BJ (cell line): Measurements from ENCODE around the gene HTR3A. TPM values are rescaled to one million over a fixed set of nuclear protein-coding genes. Genes with fewer than 3 reads are reported as not detected.
"Not testable (repeated sequence)": the region's sequence is repeated elsewhere in the genome, so short reads cannot be mapped to it uniquely, and the experiment has no call there.

Experiments used
- CTCF ChIA-PET: fragments of 350-600 bp; formaldehyde crosslinking; extraction: SDS; loops from one replicate; lab custom pipeline; 2021; ENCODE audit warnings: antibody characterized with exemption, inconsistent platforms; lab: Yijun Ruan, JAX
- POLR2A ChIA-PET: fragments of 300-600 bp; sonication (Branson Sonifier 250); formaldehyde crosslinking; extraction: SDS; loops from one replicate; lab custom pipeline; 2021; ENCODE audit warnings: antibody characterized with exemption; lab: Charles Lee
- DNase-seq: peaks from one replicate; pipeline ENCODE4 v3.0.0-alpha.2; 2011; ENCODE audit warnings: low read depth
- H3K27me3 ChIP-seq: 2 replicates; pipeline ENCODE4 v1.6.0; 2011; ENCODE audit warnings: low read length; ENCODE audit not compliant: control insufficient read depth, insufficient read depth
- H3K36me3 ChIP-seq: 2 replicates; pipeline ENCODE4 v1.5.1; 2011; ENCODE audit warnings: low read length; ENCODE audit not compliant: control insufficient read depth, insufficient read depth
- H3K4me3 ChIP-seq: 2 replicates; pipeline ENCODE4 v1.5.1; 2011; ENCODE audit warnings: low read depth, mild to moderate bottlenecking, control low read depth, low read length
- CTCF ChIP-seq: IDR thresholded peaks from 2 replicates; pipeline ENCODE4 v1.5.1; 2011; ENCODE audit warnings: low read depth, mild to moderate bottlenecking, control low read depth, inconsistent platforms, low read length, moderate library complexity; ENCODE audit not compliant: insufficient read depth
- polyA plus RNA-seq: library from polyadenylated mRNA; depleted of rRNA; stranded (reverse); fragments of >200 nt; gene quantifications from 2 replicates; pipeline ENCODE4 v1.2.3, GENCODE V29; 2011

Gene HTR3A
- polyA plus RNA-seq, 1 experiment = not detected

- no peak for DNase-seq
- ChIA-PET CTCF (interaction anchor here (0.6 kb wide), 1 partner anchor 405 kb away, joined by 3 read pairs; no protein-coding TSS in a partner anchor), POLR2A (no interaction called here)
- H3K4me3 ChIP-seq = no peak overlapping the region
- H3K36me3 ChIP-seq = no peaks in the 10 kb centered on the region
- no peaks in the 10 kb centered on the region for H3K27me3 ChIP-seq
- no peak for TF ChIP-seq CTCF
Observed at GRCh38 chr11:113934761-113935160, 40.1 kb upstream of the HTR3A start.

DNA sequence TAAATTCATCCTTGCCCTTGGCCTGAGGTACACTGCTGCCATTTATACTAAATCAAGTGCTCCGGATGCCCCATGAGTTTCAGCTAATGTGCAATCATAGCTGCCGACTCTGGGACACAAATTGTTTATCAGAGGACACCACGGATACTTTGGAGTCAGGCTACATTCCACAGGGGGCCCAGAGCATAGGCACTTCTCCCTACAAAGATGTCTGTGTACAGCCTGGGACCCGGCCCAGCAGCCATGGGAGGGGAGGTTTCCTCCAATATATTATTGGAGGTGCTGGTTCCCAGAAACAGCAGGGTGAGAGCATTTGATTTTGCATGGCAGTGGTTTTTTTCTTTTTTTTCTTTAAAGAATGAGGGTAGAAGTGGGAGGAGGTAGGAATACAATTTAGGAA, 39.0 kb upstream of the HTR3A start:
- no peak for TF ChIP-seq CTCF
- ChIA-PET CTCF (no interaction called here), POLR2A (no interaction called here)
- Histone ChIP-seq H3K27me3 (no peaks in the 10 kb centered on the region), H3K4me3 (no peak overlapping the region), H3K36me3 (no peaks in the 10 kb centered on the region)
- no peak for DNase-seq

DNA sequence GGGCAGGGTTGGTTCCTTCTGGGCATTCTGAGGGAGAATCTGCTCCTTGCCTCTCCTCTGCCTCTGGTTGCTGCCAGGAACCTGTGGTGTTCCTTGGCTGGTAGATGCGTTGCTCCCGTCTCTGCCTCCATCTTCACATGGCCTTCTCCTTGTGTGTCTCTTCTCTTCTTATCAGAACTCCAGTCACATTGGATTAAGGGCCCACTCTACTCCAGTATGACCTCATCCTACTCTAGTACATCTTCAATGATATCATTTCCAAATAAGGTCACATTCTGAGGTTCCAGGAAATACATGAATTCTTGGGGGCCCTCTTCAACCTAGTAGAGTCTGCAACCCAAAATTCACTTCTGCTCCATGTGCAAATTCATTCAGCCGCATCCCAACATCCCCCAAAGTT, 37.0 kb upstream of the HTR3A start:
- TF ChIP-seq CTCF = no peak
- ChIA-PET CTCF (no interaction called here), POLR2A (no interaction called here)
- H3K36me3 ChIP-seq = no peaks in the 10 kb centered on the region
- H3K4me3 ChIP-seq = no peak overlapping the region
- no peak for DNase-seq
- H3K27me3 ChIP-seq = no peaks in the 10 kb centered on the region

GRCh38 chr11:113942256-113942655, 32.7 kb upstream of the HTR3A start:
- POLR2A ChIA-PET = no interaction called here
- DNase-seq = no peak
- H3K4me3 ChIP-seq = no peak overlapping the region
- H3K36me3 ChIP-seq = no peaks in the 10 kb centered on the region
- no peaks in the 10 kb centered on the region for H3K27me3 ChIP-seq
- CTCF ChIA-PET = no interaction called here
- no peak for TF ChIP-seq CTCF

- POLR2A ChIA-PET, H3K27me3 ChIP-seq, CTCF ChIA-PET, H3K4me3 ChIP-seq, H3K36me3 ChIP-seq, DNase-seq: not testable (repeated sequence)
Observed at GRCh38 chr11:113946162-113946561, 28.7 kb upstream of the HTR3A start.

GRCh38 chr11:113947994-113948393, 26.9 kb upstream of the HTR3A start:
- Histone ChIP-seq H3K4me3 (no peak overlapping the region), H3K27me3 (no peaks in the 10 kb centered on the region; the same call in 1 of the 2 replicates), H3K36me3 (no peaks in the 10 kb centered on the region)
- POLR2A ChIA-PET = no interaction called here
- TF ChIP-seq CTCF = no peak
- CTCF ChIA-PET = no interaction called here
- DNase-seq = no peak
